ENCODE results near the gene PRMT1. TPM values are rescaled to one million over a fixed set of nuclear protein-coding genes. Genes with fewer than 3 reads are reported as not detected.

Gene PRMT1
- total and polyA plus RNA-seq, 2 donors (not counting 1 experiment from before 2014, with no cell fraction given) = 175 to 310 TPM

- 100% methylated on average over 3 of the region's 10 CpGs for WGBS (ENCODE audit: insufficient coverage)
- no peaks in the 10 kb centered on the region for H3K9me3 Mint-ChIP-seq (ENCODE audit: insufficient read depth)
- Histone ChIP-seq H3K79me2 (ENCODE audit: control insufficient read depth, insufficient read depth, low read length) (peaks cover 25% of the 10 kb centered on the region), H3K9me3 (ENCODE audit: control extremely low read depth in 1 of 3, control insufficient read depth in 2 of 3, insufficient read depth in 1 of 3, low read length in 2 of 3) (peaks cover 0 to 4% (median 0%) of the 10 kb centered on the region in 3 donors), H4K20me1 (ENCODE audit: control insufficient read depth, insufficient read depth, low read length, poor library complexity, severe bottlenecking) (peaks cover 60% of the 10 kb centered on the region), H3K27ac (ENCODE audit: low read length in 2 of 2) (no peak overlapping the region), H3K9ac (ENCODE audit: low read length) (no peak overlapping the region), H3K4me3 (ENCODE audit: control extremely low read depth in 1 of 5, extremely low read depth in 1 of 5, insufficient read depth in 1 of 5, low read depth in 2 of 5, low read length in 4 of 5) (no peak overlapping the region), H3K4me1 (ENCODE audit: control insufficient read depth in 2 of 2, insufficient read depth in 2 of 2, low read length in 2 of 2) (no peaks in the 10 kb centered on the region), H3K4me2 (replicated peaks; ENCODE audit: low read depth, low read length, poor library complexity, severe bottlenecking) (no peak overlapping the region), H3K36me3 (replicated peaks in 1 of 2; ENCODE audit: control extremely low read depth in 1 of 2, control insufficient read depth in 1 of 2, extremely low read depth in 1 of 2, insufficient read depth in 2 of 2, low read length in 1 of 2) (peaks cover 0 to 79% of the 10 kb centered on the region in 2 experiments), H2AFZ (ENCODE audit: insufficient read depth, low read depth, low read length, poor library complexity, severe bottlenecking) (no peak overlapping the region), H3K27me3 (replicated peaks in 1 of 4; ENCODE audit: control extremely low read depth in 1 of 4, control insufficient read depth in 3 of 4, insufficient read depth in 4 of 4, low read length in 3 of 4) (no peaks in the 10 kb centered on the region)
- H3K4me3 Mint-ChIP-seq = no peak overlapping the region
- intact Hi-C loops (cut with micrococcal nuclease) = no loop called here
- DNase-seq (no peak), ATAC-seq (ENCODE audit: low read depth) (no peak)
- ChIA-PET CTCF (no interaction called here), POLR2A (no interaction called here)
- no peaks in the 10 kb centered on the region for H3K4me1 Mint-ChIP-seq
- no peak overlapping the region for H3K27ac Mint-ChIP-seq
- TF ChIP-seq EZH2 (IDR thresholded peaks at IDR 0.05; ENCODE audit: borderline replicate concordance, insufficient read depth, low read depth, low read length, poor library complexity, severe bottlenecking) = no peak
- no peak for TF ChIP-seq CTCF (IDR thresholded peaks at IDR 0.05)
- H3K27me3 Mint-ChIP-seq = no peaks in the 10 kb centered on the region
Observed at GRCh38 chr19:49654581-49654980, 22.5 kb upstream of the PRMT1 start.

GRCh38 chr19:49655570-49656455 lies 21.3 kb upstream of the PRMT1 start:
- CTCF ChIA-PET = interaction anchor here (0.6 to 1.6 kb wide), 2 partner anchors 87 to 357 kb away, joined by 3 to 4 read pairs; no protein-coding TSS in a partner anchor
- no peak for ATAC-seq (ENCODE audit: low read depth)
- Histone ChIP-seq H3K4me3 (ENCODE audit: control extremely low read depth in 1 of 5, extremely low read depth in 1 of 5, insufficient read depth in 1 of 5, low read depth in 2 of 5, low read length in 4 of 5) (no peak overlapping the region), H3K79me2 (ENCODE audit: control insufficient read depth, insufficient read depth, low read length) (peaks cover 25% of the 10 kb centered on the region), H3K4me2 (replicated peaks; ENCODE audit: low read depth, low read length, poor library complexity, severe bottlenecking) (no peak overlapping the region), H3K27me3 (replicated peaks in 1 of 4; ENCODE audit: control extremely low read depth in 1 of 4, control insufficient read depth in 3 of 4, insufficient read depth in 4 of 4, low read length in 3 of 4) (no peaks in the 10 kb centered on the region), H3K27ac (ENCODE audit: low read length in 2 of 2) (no peak overlapping the region), H3K9ac (ENCODE audit: low read length) (no peak overlapping the region), H3K9me3 (ENCODE audit: control extremely low read depth in 1 of 3, control insufficient read depth in 2 of 3, insufficient read depth in 1 of 3, low read length in 2 of 3) (peaks cover 0 to 4% (median 0%) of the 10 kb centered on the region in 3 donors), H3K4me1 (ENCODE audit: control insufficient read depth in 2 of 2, insufficient read depth in 2 of 2, low read length in 2 of 2) (no peaks in the 10 kb centered on the region), H4K20me1 (ENCODE audit: control insufficient read depth, insufficient read depth, low read length, poor library complexity, severe bottlenecking) (peaks cover 67% of the 10 kb centered on the region), H3K36me3 (replicated peaks in 1 of 2; ENCODE audit: control extremely low read depth in 1 of 2, control insufficient read depth in 1 of 2, extremely low read depth in 1 of 2, insufficient read depth in 2 of 2, low read length in 1 of 2) (peaks cover 0 to 77% of the 10 kb centered on the region in 2 experiments), H2AFZ (ENCODE audit: insufficient read depth, low read depth, low read length, poor library complexity, severe bottlenecking) (no peak overlapping the region)
- intact Hi-C loops (cut with micrococcal nuclease) = no loop called here
- DNase-seq = no peak
- POLR2A ChIA-PET = interaction anchor here (1.0 kb wide), 1 partner anchor 10 kb away, joined by 4 read pairs; the partner anchor contains the start of genes BCL2L12 and IRF3
- H3K9me3 Mint-ChIP-seq (ENCODE audit: insufficient read depth) = no peaks in the 10 kb centered on the region
- H3K27me3 Mint-ChIP-seq = no peaks in the 10 kb centered on the region
- H3K27ac Mint-ChIP-seq = no peak overlapping the region
- H3K4me3 Mint-ChIP-seq = no peak overlapping the region
- WGBS (ENCODE audit: insufficient coverage) = 89% methylated on average over 19 of the region's 23 CpGs
- TF ChIP-seq EZH2 (IDR thresholded peaks at IDR 0.05; ENCODE audit: borderline replicate concordance, insufficient read depth, low read depth, low read length, poor library complexity, severe bottlenecking) = no peak
- no peak for TF ChIP-seq CTCF (IDR thresholded peaks at IDR 0.05)
- no peaks in the 10 kb centered on the region for H3K4me1 Mint-ChIP-seq

Measured in B cell (primary cell).